ENCODE measurements around the gene ATP2B2. TPM values are rescaled to one million over a fixed set of nuclear protein-coding genes. Genes with fewer than 3 reads are reported as not detected.

Gene ATP2B2
- total and polyA plus RNA-seq, 12 donors = 0.37 to 3.0 (median 1.6) TPM

DNA sequence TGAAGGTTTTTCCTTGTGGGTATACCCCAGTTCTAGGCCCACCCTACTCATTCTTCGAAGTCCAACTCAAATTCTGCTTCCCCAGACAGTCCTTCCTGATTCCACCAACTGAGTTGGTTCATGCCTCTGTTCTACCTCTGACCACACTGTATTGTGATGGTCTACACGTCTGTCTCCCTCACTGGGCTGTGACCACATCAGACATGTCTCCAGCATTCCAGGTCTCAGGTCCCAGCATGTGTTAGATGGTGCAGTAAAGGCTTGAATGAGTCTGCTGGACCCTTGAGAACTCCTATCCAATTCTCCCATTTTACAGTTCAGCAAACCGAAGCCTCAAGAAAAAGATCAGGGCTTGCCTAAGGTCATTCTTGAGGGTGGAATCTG is 2.8 kb upstream of the ATP2B2 start:
- DNase-seq = no peak
- TF ChIP-seq CTCF (IDR thresholded peaks at IDR 0.05) = no peak
- TF ChIP-seq POLR2A (IDR thresholded peaks at IDR 0.05) = no peak
- no peak overlapping the region for H3K4me3 ChIP-seq
- H3K27me3 ChIP-seq = peaks cover 4% of the 10 kb centered on the region
- 78 to 94% (median 82%) methylated on average over 3 of the region's 3 CpGs for WGBS, 4 donors
- intact Hi-C loops (cut with DNase I) = no loop called here
- H3K36me3 ChIP-seq (replicated peaks in 1 of 2) = no peaks in the 10 kb centered on the region
- peaks cover 0 to 2% of the 10 kb centered on the region in 2 donors for H3K4me1 ChIP-seq (replicated peaks in 1 of 2)
- H3K9me3 ChIP-seq (replicated peaks in 1 of 3) = no peaks in the 10 kb centered on the region
- no peak overlapping the region for H3K27ac ChIP-seq

GRCh38 chr3:10507331-10507730 is 1.9 kb upstream of the ATP2B2 start:
- 93 to 97% (median 95%) methylated on average over 8 to 9 of the region's 9 CpGs for WGBS, 4 donors
- peaks cover 4% of the 10 kb centered on the region for H3K27me3 ChIP-seq

GRCh38 chr3:10506696-10507095 is 1.3 kb upstream of the ATP2B2 start:
- WGBS, 4 donors = 60 to 82% (median 74%) methylated on average over 10 to 14 of the region's 14 CpGs
- Histone ChIP-seq H3K36me3 (replicated peaks in 1 of 2) (no peaks in the 10 kb centered on the region), H3K27ac (no peak overlapping the region), H3K4me3 (no peak overlapping the region), H3K9me3 (replicated peaks in 1 of 3) (no peaks in the 10 kb centered on the region), H3K27me3 (peaks cover 4% of the 10 kb centered on the region), H3K4me1 (replicated peaks in 1 of 2) (peaks cover 0 to 4% of the 10 kb centered on the region in 2 donors)
- intact Hi-C loops (cut with DNase I) = no loop called here
- TF ChIP-seq POLR2A (IDR thresholded peaks at IDR 0.05) (no peak), CTCF (IDR thresholded peaks at IDR 0.05) (no peak)
- no peak for DNase-seq

More at GRCh38 chr3:10507331-10507730, 1.9 kb upstream of the ATP2B2 start:
- Histone ChIP-seq H3K27ac (no peak overlapping the region), H3K36me3 (replicated peaks in 1 of 2) (no peaks in the 10 kb centered on the region), H3K9me3 (replicated peaks in 1 of 3) (no peaks in the 10 kb centered on the region), H3K4me1 (replicated peaks in 1 of 2) (peaks cover 0 to 4% of the 10 kb centered on the region in 2 donors), H3K4me3 (no peak overlapping the region)
- TF ChIP-seq CTCF (IDR thresholded peaks at IDR 0.05) = no peak
- no peak for TF ChIP-seq POLR2A (IDR thresholded peaks at IDR 0.05)
- no peak for DNase-seq
- intact Hi-C loops (cut with DNase I) = no loop called here

DNA sequence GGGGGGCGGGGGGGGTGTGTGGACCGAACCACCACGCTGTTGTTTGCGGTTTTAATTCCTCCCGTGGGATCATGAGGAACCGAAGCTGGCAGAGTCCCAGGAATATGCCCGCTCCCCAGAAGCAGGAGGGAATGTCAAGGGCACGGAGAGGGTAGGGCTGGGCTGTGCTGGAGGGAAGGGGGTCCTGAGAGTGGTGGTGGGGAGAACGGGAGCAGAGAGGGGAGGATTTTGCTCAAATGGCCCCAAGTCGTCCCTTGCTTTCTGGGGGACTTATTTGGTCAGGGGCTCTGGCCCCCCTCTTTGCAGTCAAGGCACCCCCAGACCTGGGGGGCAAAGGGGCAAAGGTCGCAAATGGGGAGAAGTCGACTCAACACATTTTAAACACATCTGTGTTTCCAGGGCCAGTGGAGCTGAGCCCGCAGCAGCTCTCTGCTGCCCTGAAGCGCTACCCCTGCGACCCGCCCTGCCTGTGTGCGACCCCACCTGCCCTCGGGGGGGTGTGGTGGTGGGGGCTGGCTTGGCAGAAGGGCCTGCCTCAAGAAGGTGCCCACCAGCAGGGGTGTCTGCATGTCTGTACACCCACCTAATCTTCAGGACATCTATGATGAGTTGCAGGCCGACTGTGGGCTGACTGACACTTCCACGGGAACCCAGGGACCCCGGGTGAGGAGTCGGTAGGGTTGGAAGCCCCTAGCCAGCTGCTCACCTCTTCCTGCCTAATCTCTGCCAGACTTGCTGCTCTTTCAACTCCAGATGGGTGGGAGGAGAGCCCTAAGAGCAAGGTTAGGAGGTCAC is 602 bp upstream of the ATP2B2 start:
- intact Hi-C loops (cut with DNase I) = no loop called here
- no peak overlapping the region for H3K27ac ChIP-seq
- H3K4me1 ChIP-seq (replicated peaks in 1 of 2) = peaks cover 0 to 4% of the 10 kb centered on the region in 2 donors
- no peaks in the 10 kb centered on the region for H3K36me3 ChIP-seq (replicated peaks in 1 of 2)
- TF ChIP-seq POLR2A (IDR thresholded peaks at IDR 0.05) (no peak), CTCF (IDR thresholded peaks at IDR 0.05) (no peak)
- DNase-seq = no peak
- H3K9me3 ChIP-seq (replicated peaks in 1 of 3) = no peaks in the 10 kb centered on the region
- H3K4me3 ChIP-seq = peak overlapping the region in 1 of 4 donors; percentile 50
- 30 to 38% (median 37%) methylated on average over 15 to 22 of the region's 22 CpGs for WGBS, 4 donors
- peaks cover 4% of the 10 kb centered on the region for H3K27me3 ChIP-seq
